GM19025 (cell line): ENCODE results near the gene EIF2B1.

Source experiments
- ATAC-seq: cut with Tn5 transposase; IDR thresholded peaks from one replicate; pipeline ENCODE4 v1.9.1; 2021; ENCODE audit warnings: mild to moderate bottlenecking, low read depth, moderate library complexity; ENCODE audit not compliant: unreplicated experiment

The EIF2B1 gene

DNA sequence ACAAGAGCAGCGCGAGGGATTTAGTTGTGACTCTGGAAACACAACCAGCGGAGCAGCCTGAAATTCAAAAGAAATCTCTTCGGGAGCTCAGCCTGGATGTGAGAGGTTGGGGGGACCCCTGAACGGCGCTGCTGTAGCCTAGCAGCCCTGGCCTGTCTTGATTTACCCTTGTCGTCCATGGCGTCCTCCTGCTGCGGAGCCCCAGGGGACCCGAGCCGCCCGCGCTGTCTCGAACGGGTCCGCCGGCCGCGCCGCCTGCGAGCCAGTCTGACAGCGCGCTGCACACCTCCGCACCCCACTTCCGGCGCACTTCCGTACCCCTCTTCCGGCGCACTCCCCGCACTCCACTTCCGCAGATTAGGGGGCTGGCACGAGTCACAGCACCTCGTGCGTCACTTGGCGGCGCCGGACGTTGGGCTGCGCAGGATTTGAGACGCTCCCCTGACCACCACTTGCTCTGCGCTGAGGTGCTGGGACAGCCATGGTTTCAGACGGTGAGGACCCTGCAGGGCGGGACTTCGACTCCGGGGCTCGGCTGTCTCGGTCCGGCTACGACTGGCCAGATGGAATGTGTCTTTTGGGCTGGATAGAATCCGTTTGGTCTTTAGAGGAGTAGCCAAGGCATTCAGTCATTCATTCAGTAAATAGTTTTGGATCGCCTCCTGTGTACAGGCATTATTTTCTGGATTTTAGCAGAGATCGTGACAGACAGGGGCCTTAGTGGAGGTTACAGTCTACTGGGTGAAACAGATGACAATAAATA is at the start of gene EIF2B1, which contains the start of gene GTF2H3:
TSS of gene EIF2B1 (minus strand) at position 308 of the 763 bp plus-strand sequence. CDS start at position 179, 129 bp downstream.
TSS of gene GTF2H3 (plus strand) at position 451 of the 763 bp plus-strand sequence. CDS start at position 482, 31 bp downstream.
- peak; percentile 97 for ATAC-seq

DNA sequence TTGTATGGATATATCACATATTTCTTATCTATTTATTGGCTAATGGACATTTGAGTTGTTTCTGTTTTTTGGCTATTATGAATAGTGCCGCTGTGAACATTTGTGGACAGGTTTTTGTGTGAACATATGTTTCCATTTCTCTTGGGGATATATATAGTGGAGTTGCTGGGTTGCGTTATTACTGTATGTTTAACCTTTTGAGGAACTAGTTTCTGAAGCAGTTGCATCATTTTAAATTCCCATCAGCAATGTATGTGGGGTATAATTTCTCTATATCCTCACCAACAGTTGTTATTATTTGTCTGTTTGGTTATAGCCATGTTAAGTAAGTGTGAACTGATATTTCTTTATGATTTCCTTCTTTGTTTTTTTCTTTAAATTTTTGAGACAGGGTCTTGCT is 48.1 kb upstream of the EIF2B1 start:
- ATAC-seq, result no peak

DNA sequence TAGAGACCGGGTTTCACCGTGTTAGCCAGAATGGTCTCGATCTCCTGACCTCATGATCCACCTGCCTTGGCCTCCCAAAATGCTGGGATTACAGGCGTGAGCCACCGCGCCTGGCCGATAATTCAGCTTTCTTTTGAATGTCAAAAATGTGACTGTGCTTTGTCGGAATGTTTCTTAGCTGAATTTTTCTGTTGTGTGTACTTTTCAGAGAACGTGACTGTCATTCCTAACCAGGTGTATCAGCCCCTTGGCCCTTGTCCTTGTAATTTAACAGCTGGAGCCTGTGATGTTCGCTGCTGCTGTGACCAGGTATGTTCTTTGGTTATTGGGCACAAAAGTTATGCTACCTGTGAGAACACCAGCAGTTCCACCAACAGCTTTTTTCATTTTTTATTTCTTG is 45.5 kb upstream of the EIF2B1 start:
- ATAC-seq, result no peak

DNA sequence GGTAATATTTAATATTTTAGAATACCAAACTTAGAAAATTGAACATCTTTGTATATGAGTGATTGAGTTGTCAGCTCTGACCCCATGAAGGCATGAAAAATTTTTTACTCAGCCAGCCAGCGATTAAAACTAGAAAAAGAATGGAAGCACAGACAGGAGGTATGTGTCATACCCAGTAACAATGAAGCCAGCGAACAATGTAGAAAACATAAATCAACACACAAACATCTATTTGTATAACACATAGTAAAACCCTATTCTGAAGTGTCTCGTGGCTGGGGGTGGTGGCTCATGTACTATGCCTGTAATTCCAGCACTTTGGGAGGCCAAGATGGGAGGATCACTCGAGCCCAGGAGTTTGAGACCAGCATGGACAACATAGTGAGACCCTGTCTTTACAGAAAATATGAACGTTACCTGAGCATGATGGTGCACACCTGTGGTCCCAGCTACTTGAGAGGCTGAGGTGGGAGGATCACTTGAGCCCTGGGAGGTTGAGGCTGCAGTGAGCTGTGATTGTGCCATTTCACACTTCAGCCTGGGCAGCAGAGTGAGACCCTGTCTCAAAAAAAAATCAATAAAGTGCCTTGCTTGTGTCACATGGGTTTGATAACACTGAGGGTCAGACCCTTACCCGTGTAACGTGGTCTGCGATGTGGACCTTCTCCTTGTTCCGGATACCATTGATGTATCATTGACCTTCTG is 43.3 kb upstream of the EIF2B1 start:
- ATAC-seq, result no peak

DNA sequence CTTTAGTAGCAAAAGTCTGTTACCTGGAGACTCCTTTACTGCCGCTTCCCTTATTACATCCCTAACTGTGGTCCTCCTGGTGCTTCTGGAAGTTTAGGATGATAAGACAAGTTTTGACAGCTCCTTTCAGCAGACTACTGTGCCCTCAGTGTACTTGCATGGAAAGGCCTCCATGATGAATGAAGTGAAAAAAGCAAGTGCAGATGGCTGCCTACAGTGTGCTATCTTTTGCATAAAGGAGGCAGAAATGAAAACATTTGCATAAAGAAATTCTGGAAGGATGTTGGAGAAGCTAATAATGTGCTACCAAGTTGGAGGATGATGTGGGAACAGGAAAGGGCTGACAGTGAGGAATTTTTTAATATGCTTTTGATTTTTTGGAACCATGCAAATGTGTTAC is 42.0 kb upstream of the EIF2B1 start:
- no peak for ATAC-seq

DNA sequence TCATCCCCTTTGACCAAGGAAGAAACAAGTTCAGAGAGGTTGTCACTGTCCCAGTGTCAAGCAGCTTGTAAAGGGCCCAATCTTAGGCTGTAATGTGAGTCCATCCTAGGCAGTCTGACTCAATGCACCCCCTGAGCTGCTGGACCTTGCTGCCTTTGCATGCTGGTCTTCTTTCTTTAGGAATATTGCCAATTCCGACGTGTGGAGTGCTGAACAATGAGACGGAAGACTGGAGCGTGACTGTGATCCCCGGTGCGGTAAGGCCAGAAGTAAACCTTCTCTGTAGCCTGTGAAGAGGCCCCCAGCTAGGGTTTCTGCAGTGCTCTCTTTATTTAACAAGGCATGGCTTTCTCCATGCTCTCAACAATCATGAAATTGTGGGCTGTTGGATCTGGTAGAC is 38.4 kb upstream of the EIF2B1 start:
- no peak for ATAC-seq

DNA sequence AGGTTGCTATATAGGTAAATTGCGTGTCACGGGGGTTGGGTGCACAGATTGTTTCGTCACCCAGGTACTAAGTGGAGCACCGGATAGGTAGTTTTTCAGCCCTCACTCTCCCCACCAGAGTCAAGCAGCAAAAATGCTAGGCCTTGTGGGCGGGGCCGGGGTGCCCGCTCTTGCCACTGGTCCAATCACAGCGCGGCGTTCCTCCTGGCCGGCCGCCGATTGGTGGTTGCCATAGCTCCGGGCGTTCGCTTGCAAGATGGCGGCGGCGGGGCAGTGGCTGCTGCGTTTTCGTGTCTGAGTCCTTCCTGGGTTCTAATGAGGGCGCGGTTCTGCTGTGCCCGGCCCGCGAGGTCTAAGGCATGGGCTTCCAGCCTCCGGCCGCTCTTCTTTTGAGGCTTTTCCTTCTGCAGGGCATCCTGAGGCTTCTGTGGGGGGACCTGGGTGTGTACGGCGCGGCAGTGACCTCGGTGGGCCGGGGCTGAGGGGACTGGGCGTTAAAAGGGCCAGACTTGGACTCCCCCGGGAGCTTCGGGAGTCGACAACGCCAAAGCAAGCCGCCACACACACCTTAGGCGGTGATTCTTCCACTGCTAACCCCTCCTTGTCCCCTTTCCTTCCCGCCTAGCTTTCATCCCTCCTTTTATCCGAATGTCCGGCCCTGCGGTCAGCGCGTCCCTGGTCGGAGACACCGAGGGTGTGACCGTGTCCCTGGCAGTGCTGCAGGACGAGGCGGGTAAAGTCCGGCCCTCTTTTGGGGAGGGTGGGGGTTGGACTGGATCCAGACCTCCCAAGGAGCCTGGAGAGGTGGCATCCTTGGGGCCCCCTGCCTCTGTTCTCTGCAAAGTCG is 37.6 kb upstream of the EIF2B1 start, which contains the start of gene TCTN2:
TSS of gene TCTN2 (plus strand) at position 232 of the 847 bp plus-strand sequence. CDS start at position 360, 128 bp downstream.
- peak; percentile 100 for ATAC-seq

DNA sequence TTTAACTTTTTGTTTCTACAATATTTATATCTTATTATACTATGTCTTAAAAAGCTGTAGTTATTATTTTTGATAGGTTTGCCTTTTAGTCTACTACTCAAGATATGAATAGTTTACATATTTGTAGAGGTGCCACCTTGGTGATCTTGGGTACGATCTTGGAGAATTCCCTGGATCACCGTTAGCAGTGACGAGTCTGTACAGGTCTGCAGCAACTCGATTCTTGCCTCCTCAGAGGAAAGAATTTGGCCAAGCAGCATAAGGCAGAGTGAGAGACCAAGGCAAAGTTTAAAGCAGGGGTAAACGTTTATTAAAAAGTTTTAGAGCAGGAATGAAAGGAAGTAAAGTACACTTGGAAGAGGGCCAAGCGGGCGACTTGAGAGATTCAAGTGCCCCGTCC is 34.3 kb upstream of the EIF2B1 start:
- ATAC-seq, result no peak

DNA sequence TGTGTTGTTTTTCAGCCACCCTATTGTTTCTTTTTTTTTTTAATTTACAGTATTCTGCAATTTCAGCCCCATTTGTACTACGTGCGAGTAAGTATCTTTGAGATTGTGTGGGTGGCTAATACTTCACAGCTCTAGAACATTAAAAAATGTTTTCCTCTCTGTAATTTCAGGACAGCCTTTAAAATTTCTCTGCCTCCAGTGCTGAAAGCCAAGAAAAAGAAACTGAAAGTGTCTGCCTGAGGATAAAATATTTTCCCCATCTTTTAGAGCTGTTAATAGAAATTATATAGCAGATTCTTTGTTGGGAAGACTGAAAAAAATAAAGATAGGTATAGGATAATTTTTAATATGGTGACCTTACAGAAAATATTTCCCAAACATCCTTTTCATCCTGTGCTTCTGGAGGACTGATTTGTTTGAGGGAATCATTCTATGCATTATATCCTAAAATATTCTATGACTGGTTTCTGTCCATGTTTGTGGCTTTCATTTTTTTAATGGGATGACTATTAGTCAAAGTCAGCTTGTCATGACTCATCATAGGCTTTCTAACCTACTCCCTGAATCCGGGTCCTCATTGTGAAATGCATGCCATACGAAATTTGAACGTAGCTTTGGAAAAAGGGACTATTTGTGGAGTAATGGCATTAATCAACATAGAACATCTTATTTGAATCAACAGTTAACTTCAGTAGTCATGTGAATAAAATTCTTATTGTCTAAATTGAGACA is 26.7 kb upstream of the EIF2B1 start:
- no peak for ATAC-seq

DNA sequence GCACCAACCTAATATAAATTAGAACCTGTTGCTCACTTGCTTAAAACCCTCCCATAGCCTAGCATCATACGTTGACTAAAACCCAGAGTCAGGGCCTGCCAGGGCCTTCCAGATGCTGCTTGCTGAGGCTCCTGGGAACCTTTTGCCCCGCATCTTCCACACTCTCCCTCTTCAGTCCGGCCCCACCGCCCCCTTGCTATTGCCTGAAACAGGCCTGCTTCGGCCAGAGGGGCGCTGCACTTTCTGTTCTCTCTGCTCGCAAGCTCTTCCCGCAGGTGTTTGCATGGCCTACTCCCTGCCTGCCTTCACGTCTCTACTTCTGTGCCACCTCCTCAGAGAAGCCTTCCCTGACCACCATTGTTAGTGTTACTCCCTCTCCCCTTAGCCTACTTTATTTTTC is 23.7 kb upstream of the EIF2B1 start:
- no peak for ATAC-seq

DNA sequence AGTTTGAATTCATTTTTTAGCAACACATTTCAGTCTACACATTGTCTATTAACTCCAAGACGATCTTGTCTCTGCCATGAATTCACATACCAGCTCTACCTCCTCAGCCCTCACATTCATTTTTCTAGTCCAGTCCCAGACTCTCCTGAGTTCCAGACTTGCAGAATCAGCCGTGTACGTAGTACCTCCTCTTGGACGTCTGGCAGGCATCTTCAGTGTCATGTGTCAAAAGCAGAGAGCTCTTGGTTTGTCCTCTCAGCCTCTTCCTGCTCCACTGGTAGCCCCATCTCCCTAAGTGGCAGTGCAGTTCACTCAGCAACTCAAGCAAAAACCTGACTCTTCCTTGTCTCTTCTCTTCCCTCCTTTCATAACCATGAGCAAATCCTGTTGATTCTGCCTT is 22.9 kb upstream of the EIF2B1 start:
- ATAC-seq, result no peak

DNA sequence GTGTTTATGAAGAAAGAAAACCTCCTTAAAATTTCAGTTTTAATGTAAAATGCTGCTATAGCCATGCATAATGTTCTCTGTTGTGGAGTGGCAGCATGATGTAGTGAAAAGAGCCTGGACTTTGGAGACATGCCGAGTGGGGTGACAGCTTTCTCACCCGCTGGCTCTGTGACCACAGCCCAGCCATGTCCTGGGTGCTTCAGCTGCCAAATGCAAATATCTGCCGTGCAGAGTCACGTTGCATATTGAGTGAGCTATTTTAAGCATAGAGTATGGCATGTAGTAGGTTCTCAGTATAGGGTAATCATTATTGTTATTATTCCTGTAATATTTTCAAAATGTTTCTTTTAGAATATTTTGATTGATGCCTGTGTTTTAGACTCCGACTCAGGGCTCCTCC is 21.9 kb upstream of the EIF2B1 start:
- peak; percentile 88 for ATAC-seq

DNA sequence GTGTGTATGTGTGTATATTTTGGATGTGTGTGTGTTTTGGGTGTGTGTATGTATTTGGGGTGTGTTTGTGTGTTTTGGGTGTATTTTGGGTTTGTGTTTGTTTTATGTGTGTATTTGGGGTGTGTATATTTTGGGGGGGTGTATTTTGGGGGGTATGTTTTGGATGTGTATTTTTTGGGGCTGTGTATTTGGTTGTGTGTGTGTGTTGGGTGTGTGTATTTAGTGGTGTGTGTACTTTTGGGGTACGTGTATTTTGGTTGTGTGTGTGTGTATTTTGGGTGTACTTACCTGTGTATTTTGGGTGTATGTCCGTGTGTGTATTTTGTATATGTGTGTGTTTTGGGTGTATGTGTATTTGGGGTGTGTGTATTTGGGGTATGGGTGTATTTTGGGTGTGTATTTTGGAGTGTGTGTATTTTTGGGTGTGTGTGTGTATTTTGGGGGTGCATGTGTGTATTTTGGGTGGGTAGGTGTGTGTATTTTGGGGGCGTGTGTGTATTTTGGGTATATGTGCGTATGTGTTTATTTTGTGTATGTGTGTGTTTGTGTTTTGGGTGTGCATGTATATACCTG is 20.7 kb upstream of the EIF2B1 start:
- ATAC-seq, result no peak

DNA sequence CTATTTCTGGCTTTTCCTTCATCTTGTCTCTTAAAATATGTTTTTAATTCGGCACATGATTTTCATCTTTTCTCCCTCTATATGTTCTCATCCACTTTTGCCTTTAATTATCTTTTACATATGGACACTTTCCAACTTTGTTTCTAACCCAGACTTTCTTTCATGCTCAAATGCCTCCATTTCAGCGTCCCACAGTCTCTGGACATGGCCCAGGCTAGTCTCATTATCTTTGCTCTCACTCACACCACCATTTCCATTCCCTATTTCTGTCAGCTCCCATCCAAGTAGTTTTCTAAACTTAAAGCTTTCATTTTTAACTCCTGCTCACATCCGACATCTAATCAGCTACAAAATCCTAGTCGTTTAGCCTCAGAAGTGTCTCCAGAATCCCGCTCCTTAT is 14.9 kb upstream of the EIF2B1 start:
- ATAC-seq, result no peak

DNA sequence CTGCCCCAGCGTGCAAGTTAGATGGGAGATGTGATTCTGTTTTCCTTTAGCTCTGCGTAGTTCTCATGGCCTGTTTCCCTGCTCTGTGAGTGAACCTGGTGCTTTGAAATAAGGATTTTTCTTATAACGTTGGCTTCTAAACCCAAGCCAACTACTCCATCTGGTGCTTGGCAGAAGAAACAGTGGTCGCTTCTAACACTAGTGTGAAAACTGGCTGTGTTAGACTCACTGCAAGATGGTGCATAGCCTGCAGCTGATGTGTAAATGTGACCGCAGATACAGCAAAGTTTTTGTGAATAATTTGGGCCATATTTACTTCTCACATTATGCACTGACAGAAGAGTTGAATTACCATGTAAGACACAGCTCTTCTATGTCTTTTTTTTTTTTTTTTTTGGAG is 12.4 kb upstream of the EIF2B1 start:
- ATAC-seq, result no peak

DNA sequence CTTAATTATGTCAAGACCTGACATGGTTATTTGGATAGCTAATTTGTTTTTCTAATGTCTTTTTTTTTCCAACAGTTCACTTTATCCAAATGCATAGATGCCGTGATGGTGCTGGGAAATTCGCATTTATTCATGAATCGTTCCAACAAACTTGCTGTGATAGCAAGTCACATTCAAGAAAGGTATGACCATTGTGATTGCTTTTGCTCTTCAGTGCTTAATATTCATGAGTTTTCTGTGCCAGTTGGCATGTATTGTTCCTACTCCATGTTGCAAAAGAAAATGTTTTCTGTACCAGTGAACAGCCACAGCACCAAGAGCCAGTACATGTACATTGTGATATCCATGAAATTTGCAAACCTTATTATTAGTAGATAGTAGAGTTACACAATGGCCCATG is 11.9 kb upstream of the EIF2B1 start:
- no peak for ATAC-seq

DNA sequence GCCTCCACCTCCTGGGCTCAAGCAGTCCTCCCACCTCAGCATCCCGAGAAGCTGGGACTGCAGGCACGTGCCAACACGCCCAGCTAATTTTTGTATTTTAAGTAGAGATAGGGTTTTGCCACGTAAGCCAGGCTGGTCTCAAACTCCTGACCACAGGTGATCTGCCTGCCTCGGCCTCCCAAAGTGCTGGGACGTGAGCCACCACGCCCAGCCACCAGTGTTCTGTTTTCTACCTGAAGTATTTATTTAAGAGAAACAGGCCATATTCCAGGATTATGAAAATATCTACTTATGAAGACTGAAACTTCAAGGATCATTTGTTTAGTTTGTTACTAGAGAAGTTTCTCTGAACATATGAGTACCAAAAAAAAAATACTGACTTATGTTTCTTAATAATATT is 10.4 kb upstream of the EIF2B1 start:
- ATAC-seq, result no peak

DNA sequence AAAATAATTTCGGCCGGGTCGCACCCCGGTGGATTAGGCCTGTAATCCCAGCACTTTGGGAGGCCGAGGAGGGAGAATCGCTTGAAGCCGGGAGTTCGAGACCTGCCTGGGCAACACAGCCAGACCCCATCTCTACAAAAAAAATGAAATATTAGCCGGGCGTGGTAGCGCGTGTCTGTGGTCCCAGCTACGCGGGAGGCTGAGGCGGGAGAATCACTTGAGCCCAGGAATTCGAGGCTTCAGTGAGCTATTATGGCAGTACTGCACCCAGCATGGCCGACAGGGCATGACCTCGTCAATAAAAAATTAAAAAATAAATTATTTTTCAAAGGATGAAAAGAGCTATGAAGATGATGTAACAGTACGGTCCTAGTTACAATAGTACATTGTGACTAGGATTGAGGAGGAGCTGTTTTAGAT is 666 bp upstream of the EIF2B1 start:
- ATAC-seq, result no peak

DNA sequence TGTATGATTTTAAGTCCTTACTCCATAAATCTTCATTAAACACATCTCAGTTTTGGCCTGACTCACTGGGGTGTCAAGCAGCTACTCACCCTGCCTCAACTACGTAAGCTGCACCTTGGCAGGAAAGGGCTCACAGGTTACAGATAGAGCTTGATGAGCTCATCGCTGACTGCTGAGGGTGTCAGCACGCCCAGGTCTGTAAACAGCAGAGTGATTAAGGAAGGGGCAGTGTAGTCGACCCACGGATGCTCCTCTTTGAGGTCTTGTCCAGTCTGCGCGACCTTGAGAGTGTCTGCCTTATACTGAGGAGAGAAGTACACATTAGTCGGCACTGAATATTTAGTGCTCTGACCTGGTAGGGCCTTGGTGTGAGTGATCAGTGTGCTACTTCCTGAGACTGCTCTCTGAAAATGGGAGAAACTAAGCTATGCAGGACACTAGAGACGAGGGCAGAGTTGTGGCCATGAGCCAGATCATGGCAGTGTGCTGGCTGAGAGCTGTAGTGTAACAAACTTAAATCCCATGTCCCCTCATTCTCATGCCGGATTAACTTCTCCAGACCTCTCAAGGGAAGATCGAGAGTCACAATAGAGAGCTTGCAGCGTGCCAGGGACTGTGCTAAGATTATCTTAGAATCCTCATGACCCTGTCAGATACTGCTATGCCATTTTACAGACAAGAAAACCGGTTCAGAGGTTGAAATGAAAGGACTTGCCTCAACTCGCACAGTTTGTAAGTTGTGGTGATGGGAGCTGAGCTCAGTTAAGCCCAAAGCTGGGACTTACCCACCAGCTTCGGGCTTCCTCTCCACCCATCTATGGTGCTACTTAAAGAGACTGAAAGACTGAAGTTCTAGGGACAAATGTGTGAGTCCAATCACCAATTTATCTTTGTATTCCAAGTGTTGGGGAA is 11.6 kb downstream of the EIF2B1 start:
- ATAC-seq, result no peak
